GM10266 (cell line): ENCODE data around the gene ANKRD60.

Experiments used
- DNase-seq: peaks from one replicate; pipeline ENCODE4 v3.0.0; 2012; ENCODE audit errors: extremely low spot score
- CTCF ChIP-seq: IDR thresholded peaks from 2 replicates; pipeline ENCODE4 v1.5.1; 2012; ENCODE audit warnings: mild to moderate bottlenecking, low read depth; ENCODE audit not compliant: control insufficient read depth, insufficient read depth; ENCODE audit errors: missing control alignments

The ANKRD60 gene

GRCh38 chr20:58237318-58238132, 9.1 kb upstream of the ANKRD60 start:
- no peak for TF ChIP-seq CTCF
- DNase-seq: no peak

- TF ChIP-seq CTCF: peak; percentile 95
- DNase-seq: peak; percentile 82
Measured at GRCh38 chr20:58236612-58237317, 8.3 kb upstream of the ANKRD60 start.

GRCh38 chr20:58235010-58235409, 6.6 kb upstream of the ANKRD60 start:
- no peak for TF ChIP-seq CTCF
- DNase-seq: no peak

- peak; percentile 62 for DNase-seq
- peak; percentile 70 for TF ChIP-seq CTCF
Measured at GRCh38 chr20:58233881-58234528, 5.6 kb upstream of the ANKRD60 start.

- no peak for DNase-seq
- no peak for TF ChIP-seq CTCF
Measured at GRCh38 chr20:58233393-58233792, 4.9 kb upstream of the ANKRD60 start.

GRCh38 chr20:58231683-58232082, 3.2 kb upstream of the ANKRD60 start:
- no peak for TF ChIP-seq CTCF
- no peak for DNase-seq

GRCh38 chr20:58229198-58229798, 845 bp upstream of the ANKRD60 start:
- no peak for DNase-seq
- TF ChIP-seq CTCF: no peak
